SJSA1 (cell line): ENCODE measurements around the gene EIF3B. TPM values are rescaled to one million over a fixed set of nuclear protein-coding genes. Genes with fewer than 3 reads are reported as not detected.
"Not testable (repeated sequence)": the region's sequence is repeated elsewhere in the genome, so short reads cannot be mapped to it uniquely, and the experiment has no call there.

Experiments
- DNase-seq, 2 experiments: peaks; one replicate each; pipeline ENCODE4 v3.0.0-alpha.2; 2015 to 2020; ENCODE audit warnings: low spot score in 2 of 2, low read depth in 1 of 2
- H3K27ac ChIP-seq: fragments of 250-450 bp; sonication (Bioruptor Pico); 2 replicates; pipeline ENCODE4 v1.5.1; 2020; ENCODE audit warnings: mild to moderate bottlenecking, moderate library complexity
- H3K27me3 ChIP-seq: fragments of 250-450 bp; sonication (Bioruptor Pico); replicated peaks from 2 replicates; pipeline ENCODE4 v1.5.1; 2020; ENCODE audit warnings: mild to moderate bottlenecking, moderate library complexity
- H3K36me3 ChIP-seq: fragments of 250-450 bp; sonication (Bioruptor Pico); 2 replicates; pipeline ENCODE4 v1.5.1; 2020; ENCODE audit warnings: mild to moderate bottlenecking
- H3K4me1 ChIP-seq: fragments of 250-450 bp; sonication (Bioruptor Pico); replicated peaks from 2 replicates; pipeline ENCODE4 v1.6.1; 2021; ENCODE audit warnings: mild to moderate bottlenecking
- H3K4me3 ChIP-seq: fragments of 250-450 bp; sonication (Bioruptor Pico); 2 replicates; pipeline ENCODE4 v1.5.1; 2020; ENCODE audit warnings: mild to moderate bottlenecking
- H3K9me3 ChIP-seq: fragments of 250-450 bp; sonication (Bioruptor Pico); replicated peaks from 2 replicates; pipeline ENCODE4 v1.5.1; 2020; ENCODE audit warnings: mild to moderate bottlenecking
- total RNA-seq: library from RNA; depleted of rRNA; stranded (reverse); fragments of >200 nt; shearing (Covaris generic); gene quantifications from 2 replicates; pipeline ENCODE4 v1.2.3, GENCODE V29; 2014

The EIF3B gene
- total RNA-seq, 1 experiment from 2014 or later: 192 TPM

GRCh38 chr7:2376351-2377154 is 21.9 kb downstream of the EIF3B start:
- Histone ChIP-seq H3K4me3 (no peak overlapping the region), H3K36me3 (peaks cover 88% of the 10 kb centered on the region)

DNA sequence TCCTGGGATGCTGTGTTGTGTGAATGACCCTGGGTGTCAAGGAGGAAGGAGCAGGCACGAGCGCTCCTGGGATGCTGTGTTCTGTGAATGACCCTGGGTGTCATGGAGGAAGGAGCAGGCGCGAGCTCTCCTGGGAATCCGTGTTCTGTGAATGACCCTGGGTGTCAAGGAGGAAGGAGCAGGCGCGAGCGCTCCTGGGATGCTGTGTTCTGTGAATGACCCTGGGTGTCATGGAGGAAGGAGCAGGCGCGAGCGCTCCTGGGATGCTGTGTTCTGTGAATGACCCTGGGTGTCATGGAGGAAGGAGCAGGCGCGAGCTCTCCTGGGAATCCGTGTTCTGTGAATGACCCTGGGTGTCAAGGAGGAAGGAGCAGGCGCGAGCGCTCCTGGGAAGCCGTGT is 22.9 kb downstream of the EIF3B start:
- H3K4me1 ChIP-seq, H3K9me3 ChIP-seq, DNase-seq, H3K27me3 ChIP-seq, H3K4me3 ChIP-seq, H3K27ac ChIP-seq: not testable (repeated sequence)
- peaks cover 88% of the 10 kb centered on the region for H3K36me3 ChIP-seq

More at GRCh38 chr7:2376351-2377154, 21.9 kb downstream of the EIF3B start:
- Histone ChIP-seq H3K4me1 (no peaks in the 10 kb centered on the region), H3K9me3 (no peaks in the 10 kb centered on the region), H3K27me3 (no peaks in the 10 kb centered on the region), H3K27ac (no peak overlapping the region)
- no peak for DNase-seq

DNA sequence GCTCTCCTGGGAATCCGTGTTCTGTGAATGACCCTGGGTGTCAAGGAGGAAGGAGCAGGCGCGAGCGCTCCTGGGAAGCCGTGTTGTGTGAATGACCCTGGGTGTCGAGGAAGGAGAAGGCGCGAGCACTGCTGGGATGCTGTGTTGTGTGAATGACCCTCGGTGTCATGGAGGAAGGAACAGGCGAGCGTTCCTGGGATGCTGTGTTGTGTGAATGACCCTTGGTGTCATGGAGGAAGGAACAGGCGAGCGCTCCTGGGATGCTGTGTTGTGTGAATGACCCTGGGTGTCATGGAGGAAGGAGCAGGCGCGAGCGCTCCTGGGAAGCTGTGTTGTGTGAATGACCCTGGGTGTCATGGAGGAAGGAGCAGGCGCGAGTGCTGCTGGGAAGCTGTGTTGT is 23.5 kb downstream of the EIF3B start:
- not testable (repeated sequence) for H3K9me3 ChIP-seq, H3K4me1 ChIP-seq, H3K4me3 ChIP-seq, H3K27me3 ChIP-seq, H3K27ac ChIP-seq, DNase-seq
- peaks cover 85% of the 10 kb centered on the region for H3K36me3 ChIP-seq

GRCh38 chr7:2379161-2379560 is 24.5 kb downstream of the EIF3B start:
- no peak for DNase-seq
- peaks cover 80% of the 10 kb centered on the region for H3K36me3 ChIP-seq
- H3K4me1 ChIP-seq: no peaks in the 10 kb centered on the region
- H3K27ac ChIP-seq: no peak overlapping the region
- no peaks in the 10 kb centered on the region for H3K27me3 ChIP-seq
- H3K4me3 ChIP-seq: no peak overlapping the region
- no peaks in the 10 kb centered on the region for H3K9me3 ChIP-seq

DNA sequence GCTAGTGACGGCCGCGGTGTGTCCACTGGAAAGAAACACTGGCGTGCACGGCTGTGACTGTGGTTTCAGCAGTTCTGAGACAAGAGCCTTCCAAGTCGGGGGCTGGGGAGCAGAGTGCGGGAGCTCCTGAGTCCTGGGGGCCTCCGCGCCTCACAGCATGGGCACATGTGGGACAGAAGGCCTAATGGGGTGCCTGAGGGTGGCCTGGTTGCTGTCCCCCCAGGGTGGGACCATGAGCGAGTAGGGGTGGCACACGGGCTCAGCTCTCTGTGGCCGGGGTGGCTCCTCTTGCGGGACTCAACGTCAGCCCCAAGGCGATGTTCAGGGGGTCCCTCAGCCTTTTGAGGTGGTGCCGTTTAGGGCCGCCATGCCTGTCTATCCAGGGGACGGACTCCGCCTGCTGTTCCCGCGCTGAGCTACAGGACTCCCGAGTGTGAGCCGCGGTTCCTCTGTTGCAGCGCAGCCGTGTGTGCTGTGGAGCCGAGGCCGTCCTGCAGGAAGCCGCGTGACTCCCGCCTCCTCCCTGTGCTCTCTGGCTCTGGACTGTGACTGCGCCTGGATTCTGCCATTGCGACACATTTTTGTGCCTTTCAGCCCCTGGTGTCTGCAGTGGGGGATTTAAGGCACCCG is 25.3 kb downstream of the EIF3B start:
- peaks cover 73% of the 10 kb centered on the region for H3K36me3 ChIP-seq
- no peak overlapping the region for H3K27ac ChIP-seq
- peak in 1 of 2 experiments; percentile 43 for DNase-seq
- no peak overlapping the region for H3K4me3 ChIP-seq
- no peaks in the 10 kb centered on the region for H3K9me3 ChIP-seq
- no peaks in the 10 kb centered on the region for H3K4me1 ChIP-seq
- H3K27me3 ChIP-seq: no peaks in the 10 kb centered on the region

DNA sequence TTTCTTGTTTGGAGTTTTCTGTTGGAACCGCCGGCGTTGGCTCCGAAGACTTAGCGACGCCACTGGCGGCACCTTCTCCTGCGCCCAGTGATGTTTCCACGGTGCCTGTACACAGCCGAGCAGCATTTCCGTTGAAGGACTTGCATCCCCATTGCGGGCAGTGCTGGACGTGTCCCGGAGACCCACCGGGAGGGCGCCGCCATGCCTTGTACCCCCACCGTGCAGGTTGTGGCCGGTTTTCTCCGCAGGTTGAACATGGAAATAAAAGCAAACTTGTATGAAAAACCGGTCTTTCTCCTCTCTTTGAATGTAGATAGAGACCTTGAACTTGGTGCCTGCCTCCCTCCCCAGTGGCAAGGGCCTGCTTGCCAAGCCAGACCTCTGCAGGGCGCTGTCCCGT is 25.8 kb downstream of the EIF3B start:
- DNase-seq: no peak
- H3K36me3 ChIP-seq: peaks cover 68% of the 10 kb centered on the region
- H3K27ac ChIP-seq: no peak overlapping the region
- H3K4me3 ChIP-seq: no peak overlapping the region
- H3K4me1 ChIP-seq: no peaks in the 10 kb centered on the region
- H3K9me3 ChIP-seq: no peaks in the 10 kb centered on the region
- H3K27me3 ChIP-seq: no peaks in the 10 kb centered on the region

DNA sequence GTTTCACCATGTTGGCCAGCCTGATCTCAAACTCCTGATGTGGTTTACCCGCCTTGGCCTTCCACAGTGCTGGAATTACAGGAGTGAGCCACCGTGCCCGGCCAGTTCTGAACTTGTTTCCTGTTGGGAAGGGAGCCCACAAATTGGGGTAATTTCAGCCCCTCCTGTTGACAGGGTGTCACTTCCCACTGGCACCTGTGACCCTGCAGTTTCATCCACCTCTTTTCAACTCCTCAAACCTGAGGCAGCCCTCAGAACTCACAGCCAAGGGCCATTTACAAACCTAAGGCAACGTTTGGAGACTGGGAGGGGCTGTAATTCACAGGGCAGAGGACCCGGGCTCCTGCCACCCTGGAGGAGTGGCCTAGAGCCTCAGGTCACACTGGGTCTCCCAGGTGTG is 26.6 kb downstream of the EIF3B start:
- peaks cover 60% of the 10 kb centered on the region for H3K36me3 ChIP-seq
- DNase-seq: no peak
- H3K9me3 ChIP-seq: no peaks in the 10 kb centered on the region

DNA sequence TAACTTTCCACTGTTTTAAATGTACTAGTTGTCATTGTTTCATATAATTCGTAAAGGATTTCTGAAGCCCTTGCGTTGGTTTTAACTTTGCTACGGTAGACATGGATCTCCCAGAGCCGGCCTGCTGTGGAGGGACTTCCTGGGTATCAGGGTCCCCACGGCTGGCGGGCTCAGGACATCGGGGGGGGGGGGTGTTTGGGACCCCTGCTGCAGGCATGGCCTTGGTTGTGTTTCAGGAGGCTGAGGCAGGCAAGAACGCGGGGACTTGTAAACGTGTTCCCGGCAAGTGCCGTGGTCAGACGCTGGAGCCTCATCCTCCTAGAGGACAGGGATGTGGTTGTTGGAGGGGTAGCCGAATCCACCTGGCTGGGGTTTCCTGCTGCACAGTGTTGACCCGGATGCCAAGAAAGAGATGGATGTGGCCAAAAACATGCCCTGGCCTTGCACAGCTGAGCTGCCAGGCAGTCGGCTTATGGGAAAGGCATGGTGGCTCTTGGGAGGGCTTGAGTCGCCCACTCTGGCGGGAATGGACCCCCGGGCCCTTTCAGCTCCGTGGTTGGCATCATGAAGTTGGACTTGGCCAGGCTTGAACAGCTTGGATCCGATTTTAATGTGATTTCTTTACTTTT is 27.4 kb downstream of the EIF3B start:
- Histone ChIP-seq H3K4me3 (no peak overlapping the region), H3K9me3 (no peaks in the 10 kb centered on the region), H3K27me3 (no peaks in the 10 kb centered on the region), H3K36me3 (peaks cover 52% of the 10 kb centered on the region), H3K4me1 (no peaks in the 10 kb centered on the region), H3K27ac (no peak overlapping the region)
- no peak for DNase-seq

More for the DNA sequence above, 26.6 kb downstream of the EIF3B start:
- H3K27ac ChIP-seq: no peak overlapping the region
- no peaks in the 10 kb centered on the region for H3K27me3 ChIP-seq
- no peak overlapping the region for H3K4me3 ChIP-seq
- no peaks in the 10 kb centered on the region for H3K4me1 ChIP-seq

DNA sequence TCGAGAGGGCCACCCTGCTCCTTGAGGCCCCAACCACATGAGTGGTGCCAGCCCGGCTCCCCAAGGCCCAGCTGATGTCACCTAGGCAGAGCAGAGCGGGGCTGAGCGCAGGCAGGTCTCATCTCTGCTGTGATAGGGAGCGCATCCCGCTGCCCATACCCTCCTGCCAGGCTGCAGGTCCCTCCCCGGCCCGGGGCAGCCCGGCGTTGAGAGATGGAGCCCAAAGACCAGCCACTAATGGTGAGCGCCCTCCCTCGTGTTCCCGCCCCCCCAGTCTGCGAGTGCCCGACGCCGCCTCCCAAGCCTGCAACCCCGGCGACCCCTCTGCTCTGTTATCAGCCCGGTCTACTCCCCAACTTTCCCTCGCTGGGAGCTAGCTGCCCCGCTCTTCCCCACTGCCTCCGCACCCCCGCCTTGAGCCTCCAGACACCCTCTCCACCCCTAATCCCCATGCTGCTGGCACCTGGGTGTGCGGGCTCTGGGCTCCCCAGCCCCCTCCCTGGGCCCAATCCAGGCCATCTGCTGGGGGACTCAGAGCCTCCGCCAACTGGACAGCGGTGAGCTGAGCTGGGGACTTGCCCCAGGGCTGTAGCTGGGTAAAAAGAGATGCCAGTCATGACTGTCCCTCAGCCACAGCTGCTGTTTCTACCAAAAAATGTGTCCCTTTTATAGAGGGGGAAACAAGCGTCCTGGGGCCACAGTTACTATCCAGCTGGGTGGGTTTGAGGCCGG is 29.1 kb downstream of the EIF3B start:
- Histone ChIP-seq H3K4me1 (no peaks in the 10 kb centered on the region), H3K9me3 (no peaks in the 10 kb centered on the region), H3K27me3 (no peaks in the 10 kb centered on the region), H3K4me3 (no peak overlapping the region), H3K27ac (no peak overlapping the region), H3K36me3 (peaks cover 47% of the 10 kb centered on the region)
- DNase-seq: no peak

- H3K27ac ChIP-seq: no peak overlapping the region
Measured at GRCh38 chr7:2384354-2385243, 30.0 kb downstream of the EIF3B start.

GRCh38 chr7:2386122-2386521 is 31.5 kb downstream of the EIF3B start:
- H3K27ac ChIP-seq, H3K27me3 ChIP-seq, H3K9me3 ChIP-seq, H3K4me3 ChIP-seq, DNase-seq, H3K4me1 ChIP-seq: not testable (repeated sequence)
- peaks cover 23% of the 10 kb centered on the region for H3K36me3 ChIP-seq

More at GRCh38 chr7:2384354-2385243, 30.0 kb downstream of the EIF3B start:
- no peaks in the 10 kb centered on the region for H3K4me1 ChIP-seq
- no peaks in the 10 kb centered on the region for H3K9me3 ChIP-seq
- H3K4me3 ChIP-seq: no peak overlapping the region
- DNase-seq: no peak
- peaks cover 39% of the 10 kb centered on the region for H3K36me3 ChIP-seq
- no peaks in the 10 kb centered on the region for H3K27me3 ChIP-seq

GRCh38 chr7:2386964-2387669 is 32.5 kb downstream of the EIF3B start:
- Histone ChIP-seq H3K9me3 (no peaks in the 10 kb centered on the region), H3K36me3 (peaks cover 13% of the 10 kb centered on the region), H3K27ac (no peak overlapping the region), H3K4me3 (no peak overlapping the region), H3K4me1 (no peaks in the 10 kb centered on the region), H3K27me3 (no peaks in the 10 kb centered on the region)
- DNase-seq: no peak
